ENCODE measurements around the gene TOM1L2. TPM values are rescaled to one million over a fixed set of nuclear protein-coding genes. Genes with fewer than 3 reads are reported as not detected.
A peak's percentile ranks its signal among the peaks of the same experiment; 100 is the strongest.

Gene TOM1L2
- total RNA-seq, 1 donor from 2014 or later, result 19.4 TPM

- no peak overlapping the region for H3K4me3 ChIP-seq (ENCODE audit: low read depth, low read length)
- no peak for DNase-seq (ENCODE audit: low read depth)
- TF ChIP-seq CTCF (conservative IDR thresholded peaks at IDR 0.05; ENCODE audit: low read depth, low read length), result no peak
Measured at GRCh38 chr17:17989618-17990017, 17.4 kb upstream of the TOM1L2 start.

DNA sequence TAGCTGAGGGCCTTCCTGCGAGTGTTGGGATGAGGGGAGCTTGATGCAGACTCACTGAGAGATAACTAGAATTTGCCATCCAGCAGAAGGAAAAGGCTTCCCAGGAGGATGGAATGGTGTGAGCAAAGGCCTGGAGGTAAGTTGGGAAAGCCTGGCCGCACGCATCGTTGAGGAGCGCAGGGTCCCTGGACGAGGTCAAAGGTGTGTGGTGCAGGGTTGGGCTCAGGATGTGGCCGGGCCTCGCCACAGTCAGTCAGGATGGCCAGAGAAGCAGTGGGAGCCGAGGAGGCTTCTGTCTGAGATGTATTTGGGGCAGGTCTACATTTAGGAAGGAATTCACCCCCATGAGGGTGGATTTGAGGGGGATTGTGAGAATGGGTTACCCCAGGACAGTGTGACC, 16.9 kb upstream of the TOM1L2 start:
- no peak for DNase-seq (ENCODE audit: low read depth)
- no peak for TF ChIP-seq CTCF (conservative IDR thresholded peaks at IDR 0.05; ENCODE audit: low read depth, low read length)

GRCh38 chr17:17988427-17988945, 16.3 kb upstream of the TOM1L2 start:
- TF ChIP-seq CTCF (conservative IDR thresholded peaks at IDR 0.05; ENCODE audit: low read depth, low read length), result no peak

More for the DNA sequence above, 16.9 kb upstream of the TOM1L2 start:
- H3K4me3 ChIP-seq (ENCODE audit: low read depth, low read length), result no peak overlapping the region

DNA sequence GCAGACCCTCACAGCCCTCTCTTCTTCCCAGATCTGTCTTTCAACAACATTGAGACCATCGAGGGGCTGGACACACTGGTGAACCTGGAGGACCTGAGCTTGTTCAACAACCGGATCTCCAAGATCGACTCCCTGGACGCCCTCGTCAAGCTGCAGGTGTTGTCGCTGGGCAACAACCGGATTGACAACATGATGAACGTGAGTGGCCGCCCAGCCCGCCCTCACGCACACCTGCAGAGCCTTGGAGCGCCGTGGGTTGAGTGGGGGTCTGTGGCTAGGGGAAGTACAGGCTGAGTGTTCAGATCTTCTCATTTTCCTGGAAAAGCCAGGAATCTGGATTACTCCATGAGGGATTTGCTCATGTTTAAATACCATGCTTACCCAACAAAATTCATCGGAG, 15.7 kb upstream of the TOM1L2 start:
- no peak for DNase-seq (ENCODE audit: low read depth)
- TF ChIP-seq CTCF (conservative IDR thresholded peaks at IDR 0.05; ENCODE audit: low read depth, low read length), result no peak
- no peak overlapping the region for H3K4me3 ChIP-seq (ENCODE audit: low read depth, low read length)

More at GRCh38 chr17:17988427-17988945, 16.3 kb upstream of the TOM1L2 start:
- H3K4me3 ChIP-seq (ENCODE audit: low read depth, low read length), result no peak overlapping the region
- DNase-seq (ENCODE audit: low read depth), result no peak

DNA sequence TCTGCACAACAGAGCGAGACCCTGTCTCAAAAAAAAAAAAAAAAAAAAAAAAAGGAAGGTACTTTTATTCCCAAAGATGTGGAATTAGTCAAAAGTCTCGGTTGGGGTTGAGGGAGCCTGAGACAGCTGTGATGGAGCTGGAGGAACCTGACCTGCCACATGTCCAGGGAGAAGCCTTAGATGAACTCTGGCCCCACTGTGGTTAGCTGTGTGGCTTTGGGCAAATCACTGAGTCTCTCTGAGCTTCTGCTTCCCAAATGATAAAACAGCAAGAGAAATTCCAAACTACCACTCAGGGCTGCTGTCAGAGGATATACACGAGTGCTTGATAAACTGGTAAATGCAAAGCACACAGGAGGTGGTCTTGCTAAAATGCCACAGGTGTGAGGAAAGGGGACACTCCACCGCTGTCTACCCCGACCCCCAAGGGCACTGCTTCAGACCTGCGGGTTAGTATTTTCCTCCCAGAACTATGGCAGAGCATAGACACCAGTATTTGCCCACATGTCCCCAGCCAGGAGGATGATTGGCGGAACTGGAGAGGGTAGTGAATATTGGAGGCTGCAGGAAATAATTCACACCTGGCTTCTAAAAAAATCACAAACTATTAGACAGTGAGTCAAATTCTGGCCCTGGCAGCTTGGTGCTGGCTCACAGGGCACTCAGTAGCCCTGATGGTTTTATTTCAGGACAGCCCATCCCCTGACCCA, 15.1 kb upstream of the TOM1L2 start:
- H3K4me3 ChIP-seq (ENCODE audit: low read depth, low read length), result no peak overlapping the region
- no peak for TF ChIP-seq CTCF (conservative IDR thresholded peaks at IDR 0.05; ENCODE audit: low read depth, low read length)
- no peak for DNase-seq (ENCODE audit: low read depth)

- peak; percentile 65 for TF ChIP-seq CTCF (conservative IDR thresholded peaks at IDR 0.05; ENCODE audit: low read depth, low read length)
- DNase-seq (ENCODE audit: low read depth), result no peak
- H3K4me3 ChIP-seq (ENCODE audit: low read depth, low read length), result no peak overlapping the region
Measured at GRCh38 chr17:17985555-17985954, 13.4 kb upstream of the TOM1L2 start.

GRCh38 chr17:17985153-17985552, 13.0 kb upstream of the TOM1L2 start:
- no peak overlapping the region for H3K4me3 ChIP-seq (ENCODE audit: low read depth, low read length)
- DNase-seq (ENCODE audit: low read depth), result no peak
- TF ChIP-seq CTCF (conservative IDR thresholded peaks at IDR 0.05; ENCODE audit: low read depth, low read length), result no peak
